OCI-LY1 (cell line): ENCODE data around the gene MICU1.

ENCODE experiments used
- CTCF ChIP-seq: fragments of 200-600 bp; sonication (generic), shearing (Covaris generic); IDR thresholded peaks from 2 replicates; pipeline ENCODE4 v1.5.1; 2017; ENCODE audit warnings: mild to moderate bottlenecking, antibody characterized with exemption, low read length, moderate library complexity, mixed read lengths
- EZH2 ChIP-seq: fragments of 200-600 bp; sonication (generic), shearing (Covaris generic); IDR thresholded peaks from 2 replicates; pipeline ENCODE4 v1.8.0; 2017; ENCODE audit warnings: borderline replicate concordance, mixed run types, mild to moderate bottlenecking, antibody characterized with exemption, low read length, moderate library complexity, mixed read lengths

GRCh38 chr10:72665925-72666324 lies 40.0 kb upstream of the MICU1 start:
- TF ChIP-seq CTCF, result no peak
- TF ChIP-seq EZH2, result no peak
